Inflammatory macrophage treated with lipopolysaccharide for 4 hours (primary cell): ENCODE results near the gene KNL1.
"Not testable (repeated sequence)": the region's sequence is repeated elsewhere in the genome, so short reads cannot be mapped to it uniquely, and the experiment has no call there.

ENCODE experiments used
- DNase-seq: peaks from one replicate; pipeline ENCODE4 v3.0.0-alpha.2; 2020

Gene KNL1

GRCh38 chr15:40680959-40681358, 86.9 kb downstream of the KNL1 start:
- DNase-seq, result not testable (repeated sequence)

DNA sequence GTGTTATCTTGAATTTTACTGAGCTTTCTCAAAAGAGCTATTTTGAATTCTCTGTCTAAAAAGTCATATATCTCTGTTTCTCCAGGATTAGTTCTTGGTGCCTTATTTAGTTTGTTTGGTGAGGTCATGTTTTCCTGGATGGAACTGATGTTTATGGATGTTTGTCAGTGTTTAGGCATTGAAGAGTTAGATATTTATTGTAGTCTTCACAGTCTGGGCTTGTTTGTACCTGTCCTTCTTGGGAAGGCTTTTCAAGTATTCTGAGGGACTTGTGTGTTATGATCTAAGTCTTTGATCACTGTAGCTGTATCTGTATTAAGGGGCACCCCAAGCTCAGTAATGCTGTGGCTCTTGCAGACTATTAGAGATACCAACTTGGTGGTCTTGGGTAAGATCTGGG, 90.3 kb downstream of the KNL1 start:
- no peak for DNase-seq

- DNase-seq, result no peak
These were observed 91.3 kb downstream of the KNL1 start for GRCh38 chr15:40685376-40685775.

- DNase-seq, result no peak
These were observed 95.1 kb downstream of the KNL1 start for GRCh38 chr15:40688932-40689799.

- DNase-seq, result no peak
These were observed 97.7 kb downstream of the KNL1 start for GRCh38 chr15:40691737-40692136.

DNA sequence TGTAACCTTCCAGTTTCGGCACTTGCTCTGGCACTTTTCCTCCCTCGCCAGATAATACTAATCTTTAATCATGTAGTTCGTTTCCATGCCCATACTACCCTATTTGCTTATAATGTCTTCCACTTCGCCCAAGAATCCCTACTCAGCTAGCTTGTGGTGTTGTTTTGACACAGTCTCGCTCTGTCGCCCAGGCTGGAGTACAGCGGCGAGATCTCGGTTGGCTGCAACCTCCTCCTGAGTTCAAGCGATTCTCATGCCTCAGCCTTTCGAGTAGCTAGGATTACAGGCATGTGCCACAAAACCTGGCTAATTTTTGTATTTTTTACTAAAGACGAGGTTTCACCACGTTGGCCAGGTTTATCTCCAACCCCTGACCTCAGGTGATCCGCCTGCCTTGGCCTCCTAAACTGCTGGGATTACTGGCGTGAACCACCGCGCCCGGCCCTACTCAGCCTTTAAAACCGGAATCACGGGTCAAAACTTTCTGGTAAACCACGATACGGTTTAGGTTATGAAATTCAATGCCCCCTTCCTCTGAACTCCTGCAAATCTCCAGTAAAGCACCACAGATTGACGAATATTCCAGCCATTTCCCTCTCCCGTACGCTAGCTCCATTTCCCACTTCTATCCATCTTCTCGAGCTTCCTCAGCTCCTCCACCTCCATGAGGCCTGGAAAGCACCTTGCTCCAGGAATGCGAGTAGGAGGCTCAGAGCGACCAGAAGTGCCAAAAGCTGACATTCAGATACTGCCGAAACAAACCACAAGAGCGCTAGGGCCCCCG, 100.0 kb downstream of the KNL1 start:
- DNase-seq, result no peak

DNA sequence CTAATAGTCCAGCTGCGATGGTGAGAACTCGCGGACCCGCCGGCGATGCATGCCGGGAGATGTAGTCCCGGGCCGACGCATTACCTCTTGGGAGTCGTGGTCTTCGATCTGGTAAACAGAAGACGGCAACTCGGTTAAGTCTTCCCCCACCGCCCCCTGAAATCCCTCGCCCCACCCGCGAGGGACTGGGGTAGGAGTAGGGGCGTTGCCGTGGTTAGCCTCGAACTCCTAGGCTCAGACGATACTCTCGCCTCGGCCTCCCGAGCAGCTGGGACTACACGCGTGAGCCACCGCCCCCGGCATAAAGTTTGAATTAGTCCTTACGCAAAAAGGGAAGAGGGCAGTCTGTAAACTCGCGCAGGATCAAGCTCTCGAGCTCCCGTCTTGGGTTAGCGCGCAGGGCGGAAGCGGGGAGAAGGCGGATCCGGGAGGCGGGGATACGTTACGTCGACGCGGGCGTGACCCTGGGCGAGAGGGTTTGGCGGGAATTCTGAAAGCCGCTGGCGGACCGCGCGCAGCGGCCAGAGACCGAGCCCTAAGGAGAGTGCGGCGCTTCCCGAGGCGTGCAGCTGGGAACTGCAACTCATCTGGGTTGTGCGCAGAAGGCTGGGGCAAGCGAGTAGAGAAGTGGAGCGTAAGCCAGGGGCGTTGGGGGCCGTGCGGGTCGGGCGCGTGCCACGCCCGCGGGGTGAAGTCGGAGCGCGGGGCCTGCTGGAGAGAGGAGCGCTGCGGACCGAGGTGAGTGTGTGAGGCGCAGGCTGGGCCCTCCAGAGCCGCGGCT, 100.8 kb downstream of the KNL1 start, which contains the start of gene RAD51:
RAD51 (plus strand) TSS at position 487 of the 781 bp plus-strand sequence. CDS start 3,585 bp downstream, outside the sequence.
- DNase-seq, result peak; percentile 99

DNA sequence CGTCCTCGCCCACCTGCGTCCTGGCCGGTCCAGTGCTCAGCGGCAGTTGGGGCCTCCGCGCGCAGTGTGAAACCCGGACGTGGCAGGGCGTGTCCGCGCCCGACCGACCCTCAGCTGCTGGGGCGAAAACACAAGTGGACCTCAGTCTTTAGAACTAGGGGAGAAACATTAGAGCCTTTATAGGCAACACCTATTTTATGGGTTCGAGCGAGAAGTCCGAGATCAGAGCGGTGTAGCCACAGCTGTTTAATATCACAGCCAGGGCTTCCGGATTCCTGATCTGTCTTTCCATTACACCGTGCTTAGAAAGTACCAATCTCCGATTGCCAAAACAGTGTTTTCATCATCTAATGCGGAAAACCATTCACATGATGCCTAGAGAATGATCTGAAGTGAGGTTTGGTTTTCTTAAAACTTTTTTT, 101.4 kb downstream of the KNL1 start:
- peak; percentile 25 for DNase-seq

- no peak for DNase-seq
These were observed 102.2 kb downstream of the KNL1 start for GRCh38 chr15:40696228-40696627.

DNA sequence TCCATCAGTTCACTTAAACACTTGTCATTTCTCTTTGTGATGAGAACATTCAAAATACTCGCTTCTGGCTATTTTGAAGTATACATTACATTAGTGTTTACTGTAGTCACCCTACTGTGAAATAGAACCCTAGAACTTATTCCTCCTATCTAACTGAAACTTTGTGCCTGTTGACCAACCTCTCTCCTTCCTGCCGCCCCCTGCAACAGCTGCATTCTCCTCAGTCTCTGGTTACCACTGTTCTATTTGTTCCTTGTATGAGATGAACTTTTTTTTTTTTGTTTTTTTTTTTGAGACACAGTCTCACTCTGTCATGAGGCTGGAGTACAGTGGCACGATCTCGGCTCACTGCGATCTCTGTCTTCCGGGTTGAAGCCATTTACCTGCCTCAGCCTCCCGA, 103.9 kb downstream of the KNL1 start:
- no peak for DNase-seq

- peak; percentile 45 for DNase-seq
These were observed 108.0 kb downstream of the KNL1 start for GRCh38 chr15:40702077-40702476.

DNA sequence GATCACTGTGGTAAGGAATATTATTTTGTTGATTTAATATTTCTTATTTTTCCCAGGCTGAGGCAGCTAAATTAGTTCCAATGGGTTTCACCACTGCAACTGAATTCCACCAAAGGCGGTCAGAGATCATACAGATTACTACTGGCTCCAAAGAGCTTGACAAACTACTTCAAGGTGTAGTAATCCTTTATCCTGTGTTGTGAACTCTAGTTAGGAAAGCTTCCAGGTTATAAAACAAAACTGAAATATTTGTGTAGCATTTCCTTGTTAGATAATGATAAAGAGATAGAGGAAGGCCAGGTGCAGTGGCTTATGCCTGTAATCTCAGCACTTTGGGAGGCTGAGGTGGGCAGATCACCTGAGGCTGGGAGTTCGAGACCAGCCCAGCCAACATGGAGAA, 112.1 kb downstream of the KNL1 start:
- no peak for DNase-seq
